Transverse colon (tissue), 4 donors: ENCODE data around the gene RFPL1. TPM values are rescaled to one million over a fixed set of nuclear protein-coding genes. Genes with fewer than 3 reads are reported as not detected.

Experiments used
- DNase-seq: peaks from one replicate; pipeline ENCODE4 v3.0.0-alpha.2; 2019
- H3K27ac ChIP-seq, 4 donors: fragments of 200-600 bp; sonication (generic); 2 replicates each; pipeline ENCODE4 v1.5.1; 2016 to 2018; ENCODE audit warnings: inconsistent platforms in 4 of 4
- H3K27me3 ChIP-seq: fragments of 200-600 bp; sonication (generic); 2 replicates; pipeline ENCODE4 v1.5.1; 2017; ENCODE audit warnings: inconsistent platforms
- H3K36me3 ChIP-seq, 4 donors: fragments of 200-600 bp; sonication (generic); 2 replicates each; pipeline ENCODE4 v1.5.1; 2017 to 2019; ENCODE audit warnings: inconsistent platforms in 4 of 4
- H3K4me1 ChIP-seq, 4 donors: fragments of 200-600 bp; sonication (generic); 2 replicates each; pipeline ENCODE4 v1.5.1; 2017 to 2020; ENCODE audit warnings: inconsistent platforms in 4 of 4
- H3K4me3 ChIP-seq, 4 donors: fragments of 200-600 bp; sonication (generic); 1 replicate in 1 of 4; 2 replicates in 3 of 4; pipeline versions ENCODE4 v1.5.1 to v1.6.1; 2017 to 2019; ENCODE audit warnings: inconsistent platforms in 4 of 4
- H3K9me3 ChIP-seq, 2 donors: fragments of 200-600 bp; sonication (generic); 2 replicates each; pipeline ENCODE4 v1.5.1; 2017 to 2019; ENCODE audit warnings: inconsistent platforms in 2 of 2
- CTCF ChIP-seq, 5 experiments: fragments of 200-600 bp in 3 of 5; fragments of 450-650 bp in 2 of 5; sonication (generic) in 3 of 5; IDR thresholded peaks; 1 replicate in 2 of 5; 2 replicates in 3 of 5; pipeline ENCODE4 v1.5.1; 2016 to 2017; ENCODE audit warnings: antibody characterized with exemption in 5 of 5, inconsistent platforms in 3 of 5, mild to moderate bottlenecking in 2 of 5, moderate library complexity in 1 of 5
- EP300 ChIP-seq: sonication (generic); formaldehyde crosslinking; IDR thresholded peaks from one replicate; pipeline ENCODE4 v1.6.1; 2017; ENCODE audit warnings: antibody characterized with exemption, low read depth
- POLR2A ChIP-seq: fragments of 450-650 bp; IDR thresholded peaks from one replicate; pipeline ENCODE4 v1.6.1; 2016; ENCODE audit warnings: antibody characterized with exemption, mild to moderate bottlenecking, moderate library complexity
- POLR2AphosphoS5 ChIP-seq, 3 donors: sonication (generic); formaldehyde crosslinking; IDR thresholded peaks; one replicate each; pipeline ENCODE4 v1.6.1; 2016; ENCODE audit warnings: antibody characterized with exemption in 3 of 3
- WGBS, 2 donors: methylation state at CpG; one replicate each; pipeline ENCODE4 v1.1.5; 2018; ENCODE audit warnings: low coverage in 1 of 2; 5-methylcytosine and 5-hydroxymethylcytosine counted together
- in situ Hi-C, 4 donors: fragments of 200-750 bp; cut with MboI; loops; one replicate each; pipeline versions ENCODE4 v1.15.0 to v1.15.1; 2017; ENCODE audit warnings: low sequenced_read_pairs in 3 of 4, low pct_ligation_motif_present in 1 of 4, low pct_unique_long_range_greater_than_20kb in 1 of 4
- intact Hi-C: fragments of 100-400 bp; cut with DNase I; formaldehyde crosslinking; loops from one replicate; pipeline ENCODE4 v1.15.1; 2023; ENCODE audit warnings: low total_unique reads
- total RNA-seq, 4 donors: library from RNA; depleted of rRNA; stranded (reverse); fragments of >200 nt; gene quantifications; one replicate each; pipeline ENCODE4 v1.1.0, GENCODE V29; 2016

RFPL1 gene
- total RNA-seq, 4 donors from 2014 or later: not detected

DNA sequence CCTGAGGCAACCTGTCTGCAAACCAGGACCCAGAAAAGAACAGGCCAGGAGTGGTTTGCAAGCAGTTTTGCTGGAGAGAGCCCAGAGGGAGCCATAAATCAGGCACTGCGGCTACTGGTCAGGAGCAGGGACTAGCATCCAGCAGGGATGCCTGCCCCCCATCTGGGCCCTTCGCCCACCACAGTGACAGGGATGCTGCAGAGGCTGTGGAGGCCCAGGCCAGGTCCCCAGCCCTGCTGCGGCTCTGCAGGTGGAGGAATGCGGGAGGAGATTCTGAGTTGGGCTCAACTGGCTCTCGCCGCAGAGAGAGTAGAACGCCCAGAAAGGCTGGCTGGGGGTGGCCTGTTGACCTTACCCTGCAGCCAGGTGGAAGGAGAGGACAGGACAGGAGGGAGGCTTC, 25.2 kb downstream of the RFPL1 start:
- WGBS, 2 donors: 84% methylated on average over 7 of the region's 7 CpGs; no CpG with 5 or more reads in 1 of the 2 donors
- H3K27me3 ChIP-seq: peaks cover 4% of the 10 kb centered on the region
- no peak for DNase-seq
- no peaks in the 10 kb centered on the region for H3K36me3 ChIP-seq
- H3K27ac ChIP-seq: no peak overlapping the region
- no peaks in the 10 kb centered on the region for H3K9me3 ChIP-seq
- in situ Hi-C loops: no loop called here
- no peaks in the 10 kb centered on the region for H3K4me1 ChIP-seq
- intact Hi-C loops: no loop called here
- TF ChIP-seq EP300: no peak
- TF ChIP-seq POLR2AphosphoS5 (IDR thresholded peaks at IDR 0.05): no peak
- TF ChIP-seq CTCF (IDR thresholded peaks at IDR 0.05): no peak
- TF ChIP-seq POLR2A: no peak
- no peak overlapping the region for H3K4me3 ChIP-seq

DNA sequence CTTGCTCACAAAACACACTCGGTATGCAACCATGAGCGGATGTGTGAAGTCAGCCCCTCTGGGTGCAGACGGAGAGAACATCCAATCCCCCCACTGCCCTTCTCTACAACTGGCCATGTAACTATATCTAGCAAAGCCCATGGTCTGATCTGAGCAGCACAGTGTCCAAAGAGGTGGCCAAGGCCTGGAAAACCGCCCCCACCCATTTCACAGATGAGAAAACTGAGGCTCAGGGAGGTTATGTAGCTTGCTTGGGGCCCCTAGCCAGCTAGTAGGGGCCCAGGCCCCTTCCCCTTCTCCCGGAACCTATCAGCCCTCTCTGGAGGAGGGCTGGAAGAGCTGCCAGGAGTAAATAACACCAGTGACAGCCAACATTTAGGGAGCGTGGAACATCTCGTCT, 26.2 kb downstream of the RFPL1 start:
- intact Hi-C loops (no loop called here), in situ Hi-C loops (no loop called here)
- Histone ChIP-seq H3K36me3 (no peaks in the 10 kb centered on the region), H3K4me3 (no peak overlapping the region), H3K27me3 (peaks cover 8% of the 10 kb centered on the region), H3K4me1 (no peaks in the 10 kb centered on the region), H3K27ac (no peak overlapping the region), H3K9me3 (no peaks in the 10 kb centered on the region)
- no peak for DNase-seq
- TF ChIP-seq POLR2A: no peak
- TF ChIP-seq POLR2AphosphoS5 (IDR thresholded peaks at IDR 0.05): no peak
- no peak for TF ChIP-seq EP300
- no peak for TF ChIP-seq CTCF (IDR thresholded peaks at IDR 0.05)
- WGBS, 2 donors: 76% methylated on average over 7 of the region's 7 CpGs; no CpG with 5 or more reads in 1 of the 2 donors

- 53% methylated on average over 9 of the region's 9 CpGs; no CpG with 5 or more reads in 1 of the 2 donors for WGBS, 2 donors
- Histone ChIP-seq H3K4me3 (peak overlapping the region in 1 of 4 donors; percentile 25), H3K36me3 (no peaks in the 10 kb centered on the region), H3K9me3 (no peaks in the 10 kb centered on the region), H3K4me1 (peaks cover 0 to 7% (median 7%) of the 10 kb centered on the region in 4 donors), H3K27ac (no peak overlapping the region), H3K27me3 (peaks cover 30% of the 10 kb centered on the region)
- in situ Hi-C loops (no loop called here), intact Hi-C loops (no loop called here)
- no peak for DNase-seq
- TF ChIP-seq EP300: no peak
- TF ChIP-seq POLR2A: no peak
Observed at GRCh38 chr22:29469755-29470154, 31.4 kb downstream of the RFPL1 start.

DNA sequence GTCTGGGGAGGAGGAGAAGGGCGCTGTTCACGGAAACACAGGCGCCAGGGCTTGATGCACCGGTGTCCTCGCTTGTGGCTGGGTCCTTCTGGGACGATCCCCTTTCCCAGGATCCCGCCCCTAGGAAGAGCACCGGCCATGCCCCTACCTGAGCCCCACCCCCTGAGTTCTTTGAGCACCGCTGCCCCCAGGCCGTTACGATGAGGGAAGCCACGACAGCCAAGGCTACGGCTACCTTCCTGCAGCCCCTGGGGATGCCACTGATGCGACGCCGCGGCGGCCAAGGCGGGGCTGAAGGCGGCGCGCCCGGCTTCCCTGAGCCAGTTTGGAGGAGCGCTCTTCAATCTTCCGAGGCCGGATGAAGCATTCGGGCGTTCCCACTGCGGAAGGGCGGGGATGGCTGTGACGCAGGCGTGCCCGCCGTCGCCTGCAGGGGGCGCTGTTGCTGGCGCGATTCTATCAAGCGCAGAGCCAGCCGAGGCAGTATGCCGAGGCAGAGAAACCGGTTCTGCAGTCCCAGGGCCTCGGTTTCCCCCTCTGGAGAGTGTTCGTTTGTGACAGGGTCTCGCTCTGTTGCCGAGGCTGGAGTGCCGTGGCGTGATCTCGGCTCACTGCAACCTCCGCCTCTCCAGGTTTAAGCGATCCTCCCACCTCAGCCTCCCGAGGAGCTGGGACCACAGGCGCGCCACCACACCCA, 31.9 kb downstream of the RFPL1 start:
- peaks cover 30% of the 10 kb centered on the region for H3K27me3 ChIP-seq
- peak overlapping the region in 3 of 4 donors; percentile 12 to 44 (median 25) for H3K4me3 ChIP-seq
- 19 to 89% methylated on average over 3 to 39 of the region's 54 CpGs for WGBS, 2 donors
- H3K36me3 ChIP-seq: no peaks in the 10 kb centered on the region
- intact Hi-C loops: no loop called here
- in situ Hi-C loops: no loop called here
- H3K9me3 ChIP-seq: no peaks in the 10 kb centered on the region
- H3K27ac ChIP-seq: no peak overlapping the region
- H3K4me1 ChIP-seq: peaks cover 0 to 7% (median 7%) of the 10 kb centered on the region in 4 donors
- DNase-seq: peak; percentile 82
- TF ChIP-seq POLR2AphosphoS5 (IDR thresholded peaks at IDR 0.05): no peak
- peak; percentile 74 to 86 (median 85) for TF ChIP-seq CTCF (IDR thresholded peaks at IDR 0.05)

GRCh38 chr22:29473001-29473400, 34.6 kb downstream of the RFPL1 start:
- peaks cover 40% of the 10 kb centered on the region for H3K27me3 ChIP-seq
- H3K36me3 ChIP-seq: no peaks in the 10 kb centered on the region
- DNase-seq: no peak
- 20 to 67% methylated on average over 1 to 5 of the region's 5 CpGs for WGBS, 2 donors
- TF ChIP-seq CTCF (IDR thresholded peaks at IDR 0.05): no peak
- no peak for TF ChIP-seq POLR2AphosphoS5 (IDR thresholded peaks at IDR 0.05)
- in situ Hi-C loops (no loop called here), intact Hi-C loops (no loop called here)
- no peak overlapping the region for H3K4me3 ChIP-seq
- H3K9me3 ChIP-seq: no peaks in the 10 kb centered on the region
- peaks cover 0 to 8% (median 7%) of the 10 kb centered on the region in 4 donors for H3K4me1 ChIP-seq
- no peak overlapping the region for H3K27ac ChIP-seq
